NCI-H2029 (cell line): ENCODE results near the gene TUBG1.
"Not testable (repeated sequence)": the region's sequence is repeated elsewhere in the genome, so short reads cannot be mapped to it uniquely, and the experiment has no call there.

ENCODE experiments used
- DNase-seq: peaks from one replicate; lab custom pipeline; 2025; lab: John Stamatoyannopoulos, UW

TUBG1 gene

GRCh38 chr17:42623732-42624596, 14.5 kb downstream of the TUBG1 start:
- peak; percentile 92 for DNase-seq

GRCh38 chr17:42627032-42627764, 17.7 kb downstream of the TUBG1 start:
- DNase-seq = not testable (repeated sequence)

DNA sequence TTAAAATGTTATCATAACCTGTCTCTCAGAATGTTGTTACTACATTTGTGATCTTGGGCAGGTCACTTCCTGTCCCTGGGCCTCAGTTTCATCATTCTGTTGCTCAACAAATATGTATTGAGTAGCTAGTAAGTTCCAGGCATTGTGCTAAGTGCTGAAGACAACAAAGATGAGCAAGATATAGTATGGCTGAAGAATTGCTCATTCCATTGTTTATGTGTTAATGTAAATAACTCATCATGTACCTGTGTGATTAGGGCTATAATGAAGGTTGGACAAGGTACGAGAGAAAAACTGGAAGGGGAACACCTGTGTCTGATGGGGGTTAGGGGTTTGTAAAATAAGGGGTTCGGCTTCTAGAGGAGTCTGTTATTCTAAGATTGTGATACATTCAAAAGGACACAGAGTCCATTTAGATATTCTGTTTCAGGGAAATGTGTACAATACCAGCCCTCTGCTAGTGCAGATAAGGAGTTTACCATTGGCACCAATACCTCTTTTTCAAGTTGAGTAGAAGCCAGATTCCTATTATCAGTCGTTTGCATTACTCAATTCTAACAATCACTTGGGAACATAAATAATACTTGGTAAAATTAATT, 20.0 kb downstream of the TUBG1 start:
- DNase-seq = no peak

GRCh38 chr17:42632949-42633444, 23.5 kb downstream of the TUBG1 start:
- DNase-seq = no peak

DNA sequence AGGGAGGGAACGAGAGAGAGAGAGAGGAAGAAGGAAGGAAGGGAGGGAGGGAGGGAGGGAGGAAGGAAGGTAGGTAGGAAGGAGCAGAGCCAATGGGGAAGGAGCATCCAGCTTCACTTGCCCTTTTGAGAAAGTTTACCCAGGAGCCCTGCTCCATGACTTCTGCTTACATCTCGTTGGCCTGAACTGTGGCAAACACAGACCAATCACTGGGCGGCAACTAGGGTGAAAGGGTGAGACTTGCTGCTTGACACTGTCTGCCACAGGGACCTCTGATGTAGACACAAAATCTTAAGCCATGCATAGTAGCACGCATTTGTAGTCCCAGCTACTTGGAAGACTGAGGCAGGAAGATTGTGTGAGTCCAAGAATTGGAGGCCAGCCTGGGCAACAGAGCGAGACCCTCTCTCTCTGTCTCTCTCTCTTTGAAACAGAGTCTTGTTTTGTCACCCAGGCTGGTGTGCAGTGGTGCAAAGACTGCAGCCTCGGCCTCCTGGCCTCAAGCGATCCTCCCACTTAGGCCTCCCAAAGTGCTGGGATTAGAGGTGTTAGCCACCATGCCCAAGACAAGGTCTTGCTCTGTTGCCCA, 30.1 kb downstream of the TUBG1 start:
- no peak for DNase-seq

DNA sequence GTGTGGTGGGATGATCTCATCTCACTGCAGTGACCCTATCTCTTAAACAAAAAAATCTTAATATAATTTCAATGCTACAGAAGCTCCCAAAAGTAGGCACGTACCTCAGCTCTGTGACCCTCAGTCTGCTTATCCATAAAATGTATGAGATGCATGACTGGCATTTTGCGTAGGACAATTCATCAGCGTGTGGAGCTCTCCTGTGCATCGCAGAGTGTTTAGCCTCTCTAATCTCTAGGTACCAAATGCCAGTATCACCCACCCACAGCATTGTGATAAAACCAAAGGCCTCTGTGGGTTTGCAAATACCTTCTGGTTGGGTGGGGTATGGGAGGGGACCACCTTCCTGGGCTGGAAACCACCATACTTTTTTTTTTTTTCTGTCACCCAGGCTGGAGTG, 30.6 kb downstream of the TUBG1 start:
- DNase-seq = no peak

DNA sequence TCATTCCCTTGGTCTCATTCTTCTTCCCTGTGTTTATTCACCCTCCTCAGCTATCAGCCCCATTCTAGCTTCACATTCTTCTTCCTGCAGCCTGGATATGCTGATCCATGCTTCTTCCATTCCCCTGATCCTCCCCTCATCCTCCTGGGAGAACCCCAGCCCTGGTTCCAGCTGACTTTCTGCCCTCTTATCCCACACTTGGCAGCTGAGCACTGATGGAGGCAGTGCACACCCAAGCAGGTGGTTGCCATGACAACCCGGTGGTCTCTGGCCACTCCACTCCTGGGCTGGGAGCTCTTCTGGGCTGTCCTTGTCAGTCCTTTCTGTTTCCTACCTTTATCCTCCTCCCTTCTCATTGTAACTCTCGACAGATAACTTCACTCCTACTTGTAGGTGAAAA, 32.9 kb downstream of the TUBG1 start:
- no peak for DNase-seq

GRCh38 chr17:42647778-42648177, 38.3 kb downstream of the TUBG1 start:
- DNase-seq = no peak

DNA sequence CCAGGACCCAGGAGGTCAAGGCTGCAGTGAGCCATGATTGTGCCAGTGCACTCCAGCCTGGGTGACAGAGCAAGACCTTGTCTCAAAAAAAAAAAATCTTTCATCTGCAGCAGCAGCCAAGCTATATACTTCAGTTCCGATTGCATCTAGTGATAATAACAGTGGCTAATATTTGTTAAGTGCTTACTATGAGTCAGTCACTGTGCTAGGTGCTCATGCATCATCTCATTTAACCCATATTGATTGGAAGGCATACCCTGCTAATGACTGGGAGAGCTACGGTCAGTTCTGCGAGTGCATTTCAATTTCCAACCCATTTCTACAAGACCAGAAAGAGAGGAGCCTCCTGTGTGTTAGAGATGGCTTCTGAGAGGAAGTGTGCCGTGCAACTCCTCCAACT, 41.9 kb downstream of the TUBG1 start:
- DNase-seq = no peak

DNA sequence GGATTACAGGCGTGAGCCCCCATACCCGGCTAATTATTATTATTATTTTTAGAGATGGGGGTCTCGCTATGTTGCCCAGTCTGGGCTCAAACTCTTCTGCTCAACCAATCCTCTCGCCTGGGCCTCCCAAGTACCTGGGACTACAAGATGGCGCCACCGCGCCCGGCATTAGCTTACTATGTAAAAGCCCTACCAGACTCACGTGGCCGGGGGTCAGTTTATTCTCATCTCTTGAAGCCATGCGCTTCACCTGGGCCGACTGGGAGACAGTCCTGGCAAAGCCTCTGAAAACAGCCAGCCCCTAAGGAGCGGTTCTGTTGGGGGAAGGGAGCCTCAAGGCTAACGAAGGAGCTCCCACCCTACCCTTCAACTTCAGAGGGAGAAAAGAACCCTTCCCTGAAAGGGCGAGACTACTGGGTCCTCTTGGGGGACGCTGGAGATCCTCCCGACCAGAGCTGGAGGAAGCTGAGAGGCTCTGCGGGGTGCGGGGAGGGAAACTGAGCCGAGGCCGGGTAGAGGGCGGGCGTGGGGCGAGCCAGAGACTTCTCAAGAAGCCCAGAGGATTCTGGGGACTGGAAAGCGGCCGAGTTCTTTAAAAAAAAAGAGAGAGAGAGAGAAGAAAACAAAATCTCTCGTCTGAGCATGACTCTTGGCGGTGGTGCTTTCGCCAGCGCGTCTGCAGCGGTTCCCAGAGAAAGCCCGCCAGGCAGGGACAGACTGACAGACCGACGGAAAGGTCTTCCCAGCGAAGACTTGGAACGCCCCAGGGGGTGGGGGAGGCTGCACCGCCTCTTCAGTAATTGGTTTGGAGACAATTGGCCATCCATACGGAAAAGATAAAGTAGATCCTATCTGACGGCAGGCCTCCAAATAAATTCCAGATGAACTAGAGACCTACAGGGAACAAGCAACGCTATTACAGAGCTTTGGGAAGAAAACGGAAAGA, 44.0 kb downstream of the TUBG1 start:
- DNase-seq = no peak

DNA sequence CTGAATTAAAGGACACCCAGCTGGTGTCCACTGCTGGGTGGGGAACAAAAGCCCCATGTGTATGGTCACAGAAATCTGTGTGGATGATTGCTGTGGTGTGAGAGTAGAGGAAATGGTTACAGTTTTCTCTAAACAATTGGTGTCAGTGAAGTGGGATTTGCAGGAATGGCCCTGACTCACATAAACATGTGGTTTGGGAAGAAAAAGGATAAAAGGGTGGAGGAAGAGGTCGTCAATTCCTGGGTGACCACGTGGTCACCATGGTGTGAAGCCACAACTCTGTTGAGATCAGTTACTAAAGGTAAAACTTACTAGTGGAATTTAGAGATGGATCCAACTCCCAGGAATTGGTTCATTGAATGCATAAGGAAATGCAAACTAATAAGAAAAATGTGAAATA, 46.0 kb downstream of the TUBG1 start:
- DNase-seq = no peak

GRCh38 chr17:42657824-42658588, 48.5 kb downstream of the TUBG1 start:
- no peak for DNase-seq

GRCh38 chr17:42659079-42659931, 49.8 kb downstream of the TUBG1 start, which contains the start of gene TUBG2:
TSS of gene TUBG2 (plus strand) at chr17:42659284. CDS start at chr17:42659504, 220 bp downstream.
- DNase-seq = peak; percentile 82

GRCh38 chr17:42659932-42660274, 50.4 kb downstream of the TUBG1 start:
- DNase-seq = not testable (repeated sequence)

GRCh38 chr17:42660692-42661345, 51.3 kb downstream of the TUBG1 start:
- DNase-seq = no peak
